Measurements from ENCODE around the gene DHRS12.

- TF ChIP-seq EP300 (IDR thresholded peaks at IDR 0.05), result no peak
- TF ChIP-seq CTCF (IDR thresholded peaks at IDR 0.05), result no peak
- TF ChIP-seq POLR2AphosphoS5 (IDR thresholded peaks at IDR 0.05), result no peak
Measured at GRCh38 chr13:51841732-51842131, 37.8 kb upstream of the DHRS12 start.

Measured in suprapubic skin (tissue), 4 donors.